ENCODE results near the gene MRPL48.

GRCh38 chr11:73854680-73855079, 67.0 kb downstream of the MRPL48 start:
- no peak for TF ChIP-seq CTCF (IDR thresholded peaks at IDR 0.05 in 8 of 11, conservative IDR thresholded peaks at IDR 0.05 in 3 of 11)
- TF ChIP-seq POLR2A (IDR thresholded peaks at IDR 0.05), result no peak
